Chondrocyte (in vitro differentiated cells): Measurements from ENCODE around the gene EYS. TPM values are rescaled to one million over a fixed set of nuclear protein-coding genes. Genes with fewer than 3 reads are reported as not detected.

Experiments
- DNase-seq: peaks from one replicate; pipeline ENCODE4 v3.0.0; 2021; ENCODE audit warnings: mixed read lengths, low spot score
- H3K27ac Mint-ChIP-seq: one replicate; pipeline ENCODE4 v1.8.0; 2021; ENCODE audit warnings: mild to moderate bottlenecking, moderate library complexity, mixed read lengths; ENCODE audit not compliant: unreplicated experiment
- H3K27me3 Mint-ChIP-seq: 2 replicates; pipeline ENCODE4 v1.8.0; 2021; ENCODE audit warnings: low read depth, mixed read lengths
- H3K36me3 Mint-ChIP-seq: 2 replicates; pipeline ENCODE4 v1.8.0; 2021; ENCODE audit warnings: low read depth, mixed read lengths
- H3K4me1 Mint-ChIP-seq: 2 replicates; pipeline ENCODE4 v1.8.0; 2021; ENCODE audit warnings: low read depth, mild to moderate bottlenecking, mixed read lengths
- H3K4me3 Mint-ChIP-seq: one replicate; pipeline ENCODE4 v1.8.0; 2021; ENCODE audit warnings: mild to moderate bottlenecking, moderate library complexity, mixed read lengths; ENCODE audit not compliant: unreplicated experiment
- H3K9me3 Mint-ChIP-seq: 2 replicates; pipeline ENCODE4 v1.8.0; 2021; ENCODE audit warnings: low read depth, mixed read lengths
- CTCF ChIP-seq: fragments of 200-600 bp; sonication (generic); IDR thresholded peaks from 2 replicates; pipeline ENCODE4 v1.5.0; 2021; ENCODE audit warnings: antibody characterized with exemption, mild to moderate bottlenecking, moderate library complexity
- total RNA-seq: library from RNA; stranded (reverse); gene quantifications from 3 replicates; pipeline ENCODE4 v1.2.1, GENCODE V29; 2021

Gene EYS
- total RNA-seq, 1 donor from 2014 or later, result not detected

DNA sequence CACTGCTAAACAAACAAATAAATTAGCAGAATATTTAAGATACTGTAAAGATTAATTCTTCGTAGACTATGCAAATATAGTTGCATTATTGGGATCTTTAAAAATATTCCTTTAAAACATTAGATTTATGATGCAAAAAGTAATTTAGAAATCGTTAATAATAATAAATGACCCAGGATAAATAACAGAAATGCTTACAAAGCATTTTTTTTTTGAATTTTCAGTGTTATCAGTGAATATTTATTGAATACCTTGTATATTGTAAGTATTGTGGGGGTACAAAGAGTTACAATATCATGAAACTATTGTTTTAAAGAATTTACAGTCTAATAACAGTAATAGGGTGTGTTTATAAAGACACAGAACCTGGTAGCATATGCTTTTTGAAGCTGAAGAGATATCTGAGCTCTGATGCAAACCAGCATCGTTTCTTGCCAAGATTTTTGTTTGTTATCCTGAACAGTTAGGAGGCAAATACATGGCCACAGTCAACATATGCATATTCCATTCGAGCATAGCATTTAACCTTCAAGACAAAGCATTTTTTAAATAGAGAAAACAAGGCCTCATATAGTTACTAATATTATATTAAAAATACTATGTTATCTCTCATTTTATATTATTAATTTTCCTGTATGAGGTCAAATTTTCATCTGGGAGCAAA lies 1584.2 kb downstream of the EYS start:
- no peak overlapping the region for H3K4me3 Mint-ChIP-seq
- no peaks in the 10 kb centered on the region for H3K4me1 Mint-ChIP-seq
- DNase-seq, result no peak
- H3K9me3 Mint-ChIP-seq, result peaks cover 9% of the 10 kb centered on the region
- H3K36me3 Mint-ChIP-seq, result no peaks in the 10 kb centered on the region
- TF ChIP-seq CTCF, result no peak
- no peaks in the 10 kb centered on the region for H3K27me3 Mint-ChIP-seq
- no peak overlapping the region for H3K27ac Mint-ChIP-seq

DNA sequence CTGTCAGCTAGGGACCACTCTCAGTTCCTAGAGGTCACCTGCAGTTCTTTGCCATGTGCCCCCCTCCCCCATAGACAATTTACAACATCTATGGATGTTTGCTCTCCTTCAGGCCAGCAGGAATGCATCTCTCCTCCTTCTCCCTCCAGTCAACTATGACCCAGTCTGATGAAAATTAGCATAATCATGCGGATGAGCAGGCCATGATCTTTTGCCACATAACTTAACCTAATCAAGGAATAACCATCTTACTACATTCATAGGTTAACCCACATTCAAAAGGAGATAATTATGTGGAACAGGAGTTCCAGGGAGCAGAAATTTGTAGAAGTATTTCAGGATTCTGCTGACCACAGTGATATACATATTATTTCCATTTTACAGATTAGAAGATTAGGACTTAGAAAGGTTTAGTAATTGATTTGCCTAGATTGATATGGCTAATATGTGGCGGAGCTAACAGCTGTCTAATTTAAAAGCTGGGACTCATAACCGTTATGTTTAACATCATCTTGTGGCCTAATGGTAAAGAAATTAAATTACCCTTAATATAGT lies 1585.9 kb downstream of the EYS start:
- Mint-ChIP-seq H3K4me1 (no peaks in the 10 kb centered on the region), H3K9me3 (peaks cover 17% of the 10 kb centered on the region), H3K27ac (no peak overlapping the region), H3K36me3 (no peaks in the 10 kb centered on the region), H3K27me3 (no peaks in the 10 kb centered on the region), H3K4me3 (no peak overlapping the region)
- no peak for TF ChIP-seq CTCF
- no peak for DNase-seq

DNA sequence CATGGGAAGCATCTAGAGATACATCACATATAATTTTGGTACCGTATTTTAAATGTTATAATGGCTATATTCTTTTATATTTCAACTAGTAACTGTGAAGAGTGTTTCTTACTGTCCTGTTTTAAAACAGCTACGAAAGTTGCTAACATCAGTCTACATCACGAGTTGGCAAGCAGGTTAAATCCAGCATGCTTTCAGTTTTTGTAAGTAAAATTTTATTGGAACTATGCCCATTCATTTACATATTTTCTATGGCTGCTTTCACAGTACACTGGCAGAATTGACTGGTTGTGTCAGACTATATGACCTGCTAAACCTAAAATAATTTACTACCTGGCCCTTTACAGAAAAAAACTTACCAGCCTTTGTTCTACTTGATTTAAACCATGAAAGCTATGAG lies 1593.3 kb downstream of the EYS start:
- Mint-ChIP-seq H3K27ac (no peak overlapping the region), H3K27me3 (peaks cover 2% of the 10 kb centered on the region), H3K4me1 (no peaks in the 10 kb centered on the region), H3K9me3 (peaks cover 17% of the 10 kb centered on the region), H3K36me3 (no peaks in the 10 kb centered on the region), H3K4me3 (no peak overlapping the region)
- no peak for TF ChIP-seq CTCF
- no peak for DNase-seq

DNA sequence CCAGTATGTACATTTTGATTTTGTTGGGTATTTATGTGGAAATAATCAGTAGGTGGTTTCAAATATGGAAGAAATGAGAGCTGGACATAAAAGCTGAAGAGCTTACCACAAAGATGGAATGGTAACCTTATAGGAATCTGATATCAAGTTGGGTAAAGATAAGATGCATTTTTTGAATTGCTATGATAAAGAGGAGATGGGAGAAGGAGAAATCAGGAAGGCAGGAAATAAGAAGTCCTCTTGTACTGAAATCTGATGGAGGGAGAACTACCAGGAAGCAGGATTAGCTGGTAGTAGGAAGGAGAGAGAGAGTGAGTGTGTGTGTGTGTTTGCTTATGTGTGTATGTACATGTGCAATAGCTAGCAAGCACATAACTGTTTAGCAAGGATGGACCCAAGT lies 1603.0 kb downstream of the EYS start:
- Mint-ChIP-seq H3K4me1 (peaks cover 6% of the 10 kb centered on the region), H3K4me3 (no peak overlapping the region), H3K27me3 (peaks cover 11% of the 10 kb centered on the region), H3K9me3 (no peaks in the 10 kb centered on the region), H3K36me3 (no peaks in the 10 kb centered on the region), H3K27ac (no peak overlapping the region)
- DNase-seq, result no peak
- no peak for TF ChIP-seq CTCF

DNA sequence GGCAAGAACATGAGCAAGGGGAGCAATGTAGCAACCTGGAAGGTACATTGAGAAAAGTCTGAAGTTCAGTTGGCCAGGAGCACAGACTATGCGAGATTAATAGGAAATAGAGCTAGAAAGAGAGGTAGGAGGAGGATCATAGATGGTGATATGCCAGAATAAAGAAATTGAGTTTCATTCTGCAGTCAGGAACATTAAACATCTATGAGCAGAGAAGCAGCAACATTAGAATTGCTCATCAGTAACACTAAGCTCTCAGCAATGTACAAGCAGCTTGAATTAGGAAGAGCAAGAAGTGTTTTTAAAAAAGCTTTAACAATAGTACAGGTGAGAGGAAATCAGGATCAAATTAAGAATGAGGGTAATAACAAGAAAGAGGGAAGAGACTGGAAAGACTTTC lies 1603.5 kb downstream of the EYS start:
- Mint-ChIP-seq H3K9me3 (no peaks in the 10 kb centered on the region), H3K27me3 (peaks cover 11% of the 10 kb centered on the region), H3K4me3 (no peak overlapping the region), H3K4me1 (peaks cover 6% of the 10 kb centered on the region), H3K27ac (no peak overlapping the region), H3K36me3 (no peaks in the 10 kb centered on the region)
- no peak for TF ChIP-seq CTCF
- DNase-seq, result no peak
